Heart right ventricle (tissue), 16 donors: ENCODE results near the gene CD81. TPM values are rescaled to one million over a fixed set of nuclear protein-coding genes. Genes with fewer than 3 reads are reported as not detected.

Experiments used
- ATAC-seq, 8 donors: fragments of 200-7000 bp; cut with Tn5 transposase; one replicate each; pipeline ENCODE4 v1.9.1; 2020; ENCODE audit warnings: mild to moderate bottlenecking in 8 of 8, moderate library complexity in 8 of 8, moderate number of reproducible peaks in 1 of 8
- DNase-seq, 2 donors: peaks; one replicate each; pipeline ENCODE4 v3.0.0-alpha.2; 2020
- H3K27ac ChIP-seq, 10 donors: fragments of 200-600 bp; sonication (generic) in 2 of 10; one replicate each; pipeline versions ENCODE4 v1.5.0 to v1.8.0; 2020 to 2022; ENCODE audit warnings: mild to moderate bottlenecking in 3 of 10
- H3K27me3 ChIP-seq, 7 donors: fragments of 200-600 bp; one replicate each; pipeline ENCODE4 v1.8.0; 2021 to 2022; ENCODE audit warnings: mild to moderate bottlenecking in 2 of 7
- H3K36me3 ChIP-seq, 9 donors: fragments of 200-600 bp; sonication (generic) in 1 of 9; one replicate each; pipeline versions ENCODE4 v1.5.0 to v1.8.0; 2020 to 2022; ENCODE audit warnings: mild to moderate bottlenecking in 2 of 9
- H3K4me1 ChIP-seq, 9 donors: fragments of 200-600 bp; sonication (generic) in 1 of 9; one replicate each; pipeline versions ENCODE4 v1.5.0 to v1.8.0; 2020 to 2022; ENCODE audit warnings: mild to moderate bottlenecking in 4 of 9
- H3K4me3 ChIP-seq, 10 donors: fragments of 200-600 bp; sonication (generic) in 2 of 10; one replicate each; pipeline versions ENCODE4 v1.5.0 to v1.8.0; 2020 to 2022; ENCODE audit warnings: mild to moderate bottlenecking in 7 of 10, moderate library complexity in 2 of 10
- H3K9me3 ChIP-seq, 11 donors: fragments of 200-600 bp in 10 of 11; sonication (generic) in 2 of 11; one replicate each; pipeline versions ENCODE4 v1.5.0 to v1.8.0; 2013 to 2022; ENCODE audit warnings: mild to moderate bottlenecking in 2 of 11, control low read depth in 1 of 11, moderate library complexity in 1 of 11
- CTCF ChIP-seq, 9 donors: fragments of 200-600 bp; sonication (generic) in 2 of 9; IDR thresholded peaks; one replicate each; pipeline versions ENCODE4 v1.5.0 to v1.8.0; 2021 to 2022; ENCODE audit warnings: antibody characterized with exemption in 9 of 9, mild to moderate bottlenecking in 5 of 9, moderate library complexity in 1 of 9
- WGBS, 2 donors: extraction: QIAGEN DNeasy Blood & Tissue Kit; methylation state at CpG; one replicate each; pipeline ENCODE4 v1.1.7; 2013; ENCODE audit warnings: inconsistent platforms in 1 of 2; 5-methylcytosine and 5-hydroxymethylcytosine counted together
- intact Hi-C, 10 donors: fragments of 100-400 bp; cut with DNase I; formaldehyde crosslinking; loops; one replicate each; pipeline versions ENCODE4 v1.11.1 to v1.14.2; 2022
- polyA plus RNA-seq, 2 donors: library from polyadenylated mRNA; stranded (reverse); fragments of 200-250 nt; gene quantifications; one replicate each; pipeline ENCODE4 v1.2.3, GENCODE V29; 2013
- total RNA-seq, 10 donors: library from RNA; stranded (reverse); fragmentation: NEBNext Ultra II Directional in 3 of 10; extraction: Animal tissue kit (Norgen Biotek cat#: 25700) in 3 of 10; gene quantifications; one replicate each; pipeline versions ENCODE4 v1.2.1 to v1.2.4, GENCODE V29; 2021 to 2023
- donor health status: Arrhythmogenic right ventricular cardiomyopathy.
- donor health status: ischemic (EF 13 %, LVEDD 7.1; RV severe dilation, severe dysfunction).
- donor health status: healthy with polysubstance abuse.
- donor health status: DM: no; HTN: yes; CAD: no.
- donor health status: DM: no; HTN: no; CAD: no.
- donor health status: ischemic (EF 25% LVEDD 6.9; RV normal size, moderate dysfunction).
- donor health status: ischemic (EF 25% LVEDD 5.7; RV mildly dilated, moderate dysfunction).
- donor health status: healthy.
- donor health status: DM: yes; HTN: yes; CAD: no.
- donor health status: Ischemic cardiomyopathy.
- donor health status: ischemic (EF 35%, LVEDD 5.7; RV mildly dilated, moderate dysfunction).
- donor health status: nonischemic (EF 11% LVEDD 7.7; RV severe dilation, severe dysfunction).
- donor health status: DM: yes; HTN: yes; CAD: no.
- donor health status: PGD.
- donor health status: ischemic (EF 29% LVEDD 5.4; RV normal size, mild dysfunction).
- donor health status: nonischemic (EF 23%, LVEDD 6.1; RV moderate dilation, normal function).

The CD81 gene
- total and polyA plus RNA-seq, 12 donors, result 346 to 959 (median 513) TPM

GRCh38 chr11:2409126-2409525 lies 32.0 kb downstream of the CD81 start:
- no peak overlapping the region for H3K4me3 ChIP-seq
- no peak for TF ChIP-seq CTCF (IDR thresholded peaks at IDR 0.05)
- H3K27me3 ChIP-seq, result no peaks in the 10 kb centered on the region
- H3K9me3 ChIP-seq, result no peaks in the 10 kb centered on the region
- WGBS, 2 donors, result 72 to 73% methylated on average over 16 of the region's 16 CpGs
- ATAC-seq (no peak), DNase-seq (no peak)
- H3K4me1 ChIP-seq, result no peaks in the 10 kb centered on the region
- no peak overlapping the region for H3K27ac ChIP-seq
- intact Hi-C loops, result loop anchor here in 1 of 10 donors (5.0 kb wide), 1 partner anchor 37 kb away; no protein-coding TSS in a partner anchor
- H3K36me3 ChIP-seq, result peaks cover 0 to 5% (median 0%) of the 10 kb centered on the region in 9 donors

- H3K9me3 ChIP-seq, result no peaks in the 10 kb centered on the region
- no peak overlapping the region for H3K4me3 ChIP-seq
- H3K36me3 ChIP-seq, result no peaks in the 10 kb centered on the region
- no peak overlapping the region for H3K27ac ChIP-seq
- no peak for TF ChIP-seq CTCF (IDR thresholded peaks at IDR 0.05)
- no peaks in the 10 kb centered on the region for H3K27me3 ChIP-seq
- ATAC-seq, result no peak
- intact Hi-C loops, result loop anchor here in 2 of 10 donors (5.0 kb wide), 2 partner anchors 38 to 103 kb away; no protein-coding TSS in a partner anchor
- H3K4me1 ChIP-seq, result no peaks in the 10 kb centered on the region
- DNase-seq, result no peak
- 51 to 60% methylated on average over 40 to 42 of the region's 42 CpGs for WGBS, 2 donors
These were observed 32.7 kb downstream of the CD81 start for GRCh38 chr11:2409611-2410468.

- ATAC-seq (no peak), DNase-seq (no peak)
- Histone ChIP-seq H3K36me3 (no peaks in the 10 kb centered on the region), H3K27me3 (no peaks in the 10 kb centered on the region), H3K9me3 (no peaks in the 10 kb centered on the region), H3K4me1 (no peaks in the 10 kb centered on the region), H3K4me3 (no peak overlapping the region), H3K27ac (no peak overlapping the region)
- no peak for TF ChIP-seq CTCF (IDR thresholded peaks at IDR 0.05)
- 88 to 92% methylated on average over 9 of the region's 9 CpGs for WGBS, 2 donors
- intact Hi-C loops, result loop anchor here in 1 of 10 donors (5.0 kb wide), 1 partner anchor 103 kb away; no protein-coding TSS in a partner anchor
These were observed 33.5 kb downstream of the CD81 start for GRCh38 chr11:2410616-2411015.

GRCh38 chr11:2411446-2412305 lies 34.6 kb downstream of the CD81 start:
- DNase-seq (no peak), ATAC-seq (no peak)
- Histone ChIP-seq H3K27ac (no peak overlapping the region), H3K4me1 (no peaks in the 10 kb centered on the region), H3K36me3 (no peaks in the 10 kb centered on the region), H3K4me3 (no peak overlapping the region), H3K9me3 (no peaks in the 10 kb centered on the region), H3K27me3 (no peaks in the 10 kb centered on the region)
- 84 to 85% methylated on average over 30 of the region's 30 CpGs for WGBS, 2 donors
- no peak for TF ChIP-seq CTCF (IDR thresholded peaks at IDR 0.05)
- intact Hi-C loops, result loop anchor here in 1 of 10 donors (5.0 kb wide), 1 partner anchor 104 kb away; no protein-coding TSS in a partner anchor
